GM13977 (cell line): ENCODE results near the gene ABCB7.

Source experiments
- DNase-seq: peaks from one replicate; pipeline ENCODE4 v3.0.0; 2012; ENCODE audit warnings: low spot score
- in situ Hi-C: fragments of 300-500 bp; cut with MboI; formaldehyde crosslinking; loops from one replicate; pipeline ENCODE4 v1.12.0; 2022; ENCODE audit warnings: low sequenced_read_pairs, low pct_unique_long_range_greater_than_20kb, mixed read lengths, inconsistent platforms; ENCODE audit not compliant: unreplicated experiment
- TF ChIP-seq, protein P1 (sequence below): IDR thresholded peaks from 2 replicates; pipeline ENCODE4 v1.5.1; 2012; ENCODE audit warnings: mild to moderate bottlenecking, control low read depth; ENCODE audit not compliant: insufficient read depth; ENCODE audit errors: extremely low read depth, missing control alignments

The ABCB7 gene

DNA sequence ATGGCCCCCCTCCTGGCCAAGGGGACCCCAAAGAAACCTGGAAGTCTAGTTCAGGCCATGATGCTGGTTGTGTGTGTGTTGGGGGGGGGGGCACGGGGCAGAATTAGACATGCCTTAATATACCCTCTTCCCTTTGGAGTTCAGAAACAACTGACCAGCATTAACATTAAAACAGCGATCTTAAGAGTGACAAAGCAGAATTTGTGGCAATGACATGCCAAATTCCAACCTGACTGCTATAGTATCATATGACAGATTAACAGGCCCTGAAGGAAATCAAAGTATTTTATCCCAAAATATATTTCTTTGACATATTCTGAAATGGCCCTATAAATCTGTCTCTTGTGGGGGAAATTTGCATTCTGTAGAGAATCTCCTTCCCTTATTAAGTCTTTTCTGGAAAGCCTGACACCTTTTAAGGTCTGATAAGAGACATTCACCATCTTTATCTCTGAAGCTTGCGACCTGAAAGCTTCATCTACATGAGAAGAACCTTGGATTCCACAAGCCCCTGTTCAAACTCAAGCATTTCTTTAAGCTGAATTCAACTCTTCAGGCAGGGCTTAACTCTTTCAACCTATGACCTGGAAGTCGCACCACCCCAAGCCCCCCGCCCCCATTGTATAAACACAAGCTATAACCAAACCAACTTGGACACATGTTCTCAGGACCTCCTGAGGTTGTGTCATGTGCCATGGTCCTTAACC is 40.2 kb downstream of the ABCB7 start:
- in situ Hi-C loops: no loop called here
- DNase-seq: no peak
- TF ChIP-seq, protein P1, sequence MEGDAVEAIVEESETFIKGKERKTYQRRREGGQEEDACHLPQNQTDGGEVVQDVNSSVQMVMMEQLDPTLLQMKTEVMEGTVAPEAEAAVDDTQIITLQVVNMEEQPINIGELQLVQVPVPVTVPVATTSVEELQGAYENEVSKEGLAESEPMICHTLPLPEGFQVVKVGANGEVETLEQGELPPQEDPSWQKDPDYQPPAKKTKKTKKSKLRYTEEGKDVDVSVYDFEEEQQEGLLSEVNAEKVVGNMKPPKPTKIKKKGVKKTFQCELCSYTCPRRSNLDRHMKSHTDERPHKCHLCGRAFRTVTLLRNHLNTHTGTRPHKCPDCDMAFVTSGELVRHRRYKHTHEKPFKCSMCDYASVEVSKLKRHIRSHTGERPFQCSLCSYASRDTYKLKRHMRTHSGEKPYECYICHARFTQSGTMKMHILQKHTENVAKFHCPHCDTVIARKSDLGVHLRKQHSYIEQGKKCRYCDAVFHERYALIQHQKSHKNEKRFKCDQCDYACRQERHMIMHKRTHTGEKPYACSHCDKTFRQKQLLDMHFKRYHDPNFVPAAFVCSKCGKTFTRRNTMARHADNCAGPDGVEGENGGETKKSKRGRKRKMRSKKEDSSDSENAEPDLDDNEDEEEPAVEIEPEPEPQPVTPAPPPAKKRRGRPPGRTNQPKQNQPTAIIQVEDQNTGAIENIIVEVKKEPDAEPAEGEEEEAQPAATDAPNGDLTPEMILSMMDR: no peak

GRCh38 chrX:75114638-75115037 is 41.4 kb downstream of the ABCB7 start:
- in situ Hi-C loops: no loop called here
- TF ChIP-seq, protein P1: no peak
- no peak for DNase-seq

- no peak for DNase-seq
- TF ChIP-seq, protein P1: no peak
- in situ Hi-C loops: no loop called here
These were observed 42.4 kb downstream of the ABCB7 start for GRCh38 chrX:75113664-75114063.

- in situ Hi-C loops: no loop called here
- no peak for DNase-seq
- TF ChIP-seq, protein P1: no peak
These were observed 48.1 kb downstream of the ABCB7 start for GRCh38 chrX:75107863-75108509.

DNA sequence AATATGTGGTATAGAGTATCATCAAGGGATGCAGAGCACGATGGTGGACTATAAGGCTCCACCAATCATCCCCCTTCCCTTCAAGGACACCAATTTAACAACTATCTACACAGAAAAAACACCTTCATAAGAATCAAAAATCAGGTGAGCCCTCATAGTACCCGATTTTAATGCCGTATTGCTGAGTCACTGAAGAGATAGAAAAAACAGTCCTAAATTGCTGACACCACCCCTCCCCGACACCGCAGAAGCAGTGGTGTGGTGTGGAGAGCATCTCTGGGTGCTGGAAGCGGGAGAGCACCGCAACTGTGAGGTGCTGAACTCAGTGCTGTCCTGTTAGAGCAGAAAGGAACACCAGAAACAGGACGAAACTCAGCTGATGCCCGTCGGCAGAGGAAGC is 49.3 kb downstream of the ABCB7 start:
- in situ Hi-C loops: no loop called here
- DNase-seq: no peak
- TF ChIP-seq, protein P1: no peak

GRCh38 chrX:75096331-75096730 is 59.8 kb downstream of the ABCB7 start:
- TF ChIP-seq, protein P1: no peak
- in situ Hi-C loops: no loop called here
- DNase-seq: no peak
